SK-N-SH (cell line): Measurements from ENCODE around the gene MOCOS. TPM values are rescaled to one million over a fixed set of nuclear protein-coding genes. Genes with fewer than 3 reads are reported as not detected.

ENCODE experiments used
- CTCF ChIA-PET: fragments of 300-600, 350-600 bp; formaldehyde crosslinking; extraction: SDS; loops from one replicate; lab custom pipeline; 2021; lab: Yijun Ruan, JAX
- POLR2A ChIA-PET: fragments of 350-600 bp; sonication (Branson Sonifier 250); formaldehyde crosslinking; extraction: SDS; loops from one replicate; lab custom pipeline; 2020; ENCODE audit warnings: antibody characterized with exemption, inconsistent platforms; lab: Yijun Ruan, JAX
- DNase-seq: peaks from one replicate; pipeline ENCODE4 v3.0.0; 2012
- H2AFZ ChIP-seq: fragments of 200-600 bp; sonication (generic); 2 replicates; pipeline ENCODE4 v1.8.1; 2016; ENCODE audit warnings: antibody characterized with exemption, mild to moderate bottlenecking, low read depth
- H3F3A ChIP-seq: fragments of 200-600 bp; sonication (generic); replicated peaks from 2 replicates; pipeline ENCODE3; 2016; ENCODE audit warnings: antibody characterized with exemption, mild to moderate bottlenecking; ENCODE audit not compliant: insufficient read depth
- H3K27ac ChIP-seq, 2 experiments: fragments of 200-500 bp in 1 of 2; fragments of 200-600 bp in 1 of 2; sonication (Bioruptor generic) in 1 of 2; sonication (generic), shearing (Covaris generic) in 1 of 2; 2 replicates each; pipeline versions ENCODE4 v1.5.1 to v1.6.1; 2014 to 2016; ENCODE audit warnings: low read depth in 2 of 2, inconsistent platforms in 1 of 2, low read length in 1 of 2, mild to moderate bottlenecking in 1 of 2, mixed read lengths in 1 of 2
- H3K27me3 ChIP-seq: fragments of 200-600 bp; sonication (generic), shearing (Covaris generic); 2 replicates; pipeline ENCODE4 v1.6.1; 2016; ENCODE audit warnings: mixed run types; ENCODE audit not compliant: insufficient read depth
- H3K36me3 ChIP-seq, 2 experiments: fragments of 200-500 bp in 1 of 2; fragments of 200-600 bp in 1 of 2; sonication (Bioruptor generic) in 1 of 2; sonication (generic) in 1 of 2; replicated peaks in 1 of 2; 2 replicates each; pipeline versions ENCODE3 to v1.5.1; 2014 to 2016; ENCODE audit warnings: low read length in 1 of 2, mild to moderate bottlenecking in 1 of 2; ENCODE audit not compliant: insufficient read depth in 2 of 2, control insufficient read depth in 1 of 2
- H3K4me1 ChIP-seq, 2 experiments: fragments of 200-500 bp in 1 of 2; fragments of 200-600 bp in 1 of 2; sonication (Bioruptor generic) in 1 of 2; sonication (generic), shearing (Covaris generic) in 1 of 2; 2 replicates each; pipeline versions ENCODE4 v1.5.1 to v1.6.1; 2014 to 2016; ENCODE audit warnings: low read depth in 1 of 2, low read length in 1 of 2, mixed run types in 1 of 2; ENCODE audit not compliant: insufficient read depth in 2 of 2, control insufficient read depth in 1 of 2
- H3K4me2 ChIP-seq: fragments of 200-600 bp; sonication (generic), shearing (Covaris generic); 2 replicates; pipeline ENCODE4 v1.6.1; 2017; ENCODE audit warnings: mixed run types
- H3K4me3 ChIP-seq, 2 experiments: fragments of 200-500 bp in 1 of 2; fragments of 200-600 bp in 1 of 2; sonication (Bioruptor generic) in 1 of 2; sonication (generic), shearing (Covaris generic) in 1 of 2; 2 replicates each; pipeline versions ENCODE4 v1.5.1 to v1.8.1; 2014 to 2016; ENCODE audit warnings: low read depth in 2 of 2, inconsistent platforms in 1 of 2, low read length in 1 of 2, mild to moderate bottlenecking in 1 of 2, mixed read lengths in 1 of 2, moderate library complexity in 1 of 2
- H3K79me2 ChIP-seq: fragments of 200-600 bp; sonication (generic); 2 replicates; pipeline ENCODE4 v1.8.1; 2017; ENCODE audit warnings: mild to moderate bottlenecking; ENCODE audit not compliant: insufficient read depth
- H3K9ac ChIP-seq: fragments of 200-600 bp; sonication (generic); 2 replicates; pipeline ENCODE4 v1.6.1; 2017; ENCODE audit warnings: mixed run types
- H3K9me2 ChIP-seq: fragments of 200-600 bp; sonication (generic); 2 replicates; pipeline ENCODE4 v1.6.1; 2017; ENCODE audit warnings: mixed run types
- H3K9me3 ChIP-seq: fragments of 200-600 bp; sonication (generic); 2 replicates; pipeline ENCODE4 v1.6.1; 2017; ENCODE audit warnings: mixed run types, mild to moderate bottlenecking, moderate library complexity
- H4K20me1 ChIP-seq: fragments of 200-600 bp; sonication (generic); 2 replicates; pipeline ENCODE4 v1.6.1; 2017; ENCODE audit warnings: mild to moderate bottlenecking, mixed run types; ENCODE audit not compliant: insufficient read depth
- CHD2 ChIP-seq: fragments of 150-350 bp; IDR thresholded peaks from 2 replicates; pipeline ENCODE4 v1.6.1; 2018; ENCODE audit warnings: low read length; ENCODE audit not compliant: partially characterized antibody
- EP300 ChIP-seq, 2 experiments: IDR thresholded peaks; 2 replicates each; pipeline versions ENCODE4 v1.4.0 to v1.6.1; 2012; ENCODE audit warnings: borderline replicate concordance in 1 of 2, low read depth in 1 of 2, low read length in 1 of 2
- FOXJ3 ChIP-seq: sonication (generic); formaldehyde crosslinking; IDR thresholded peaks from 2 replicates; pipeline ENCODE4 v1.5.1; 2020; ENCODE audit warnings: mild to moderate bottlenecking, missing genetic modification reagents
- GABPA ChIP-seq: IDR thresholded peaks from 2 replicates; pipeline ENCODE4 v1.4.0; 2012; ENCODE audit warnings: low read depth, mild to moderate bottlenecking
- JUND ChIP-seq: IDR thresholded peaks from 2 replicates; pipeline ENCODE4 v1.4.0; 2012
- MEF2A ChIP-seq: IDR thresholded peaks from 2 replicates; pipeline ENCODE4 v1.4.0; 2012; ENCODE audit warnings: low read depth, borderline replicate concordance
- RAD21 ChIP-seq: IDR thresholded peaks from 2 replicates; pipeline ENCODE4 v1.6.1; 2012; ENCODE audit warnings: mild to moderate bottlenecking, low read length
- REST ChIP-seq: IDR thresholded peaks from 2 replicates; pipeline ENCODE4 v1.6.1; 2012; ENCODE audit warnings: mild to moderate bottlenecking, low read depth, low read length, moderate library complexity
- TCF12 ChIP-seq: IDR thresholded peaks from 2 replicates; pipeline ENCODE4 v1.4.0; 2012
- TEAD4 ChIP-seq: IDR thresholded peaks from 2 replicates; pipeline ENCODE4 v1.4.0; 2012; ENCODE audit warnings: mild to moderate bottlenecking, borderline replicate concordance; ENCODE audit not compliant: insufficient read depth
- WGBS: methylation state at CpG from one replicate; pipeline ENCODE4 v1.1.6; 2017; ENCODE audit warnings: low lambda C conversion rate; 5-methylcytosine and 5-hydroxymethylcytosine counted together
- polyA plus RNA-seq, 3 experiments: library from polyadenylated mRNA; depleted of rRNA; stranded (reverse); fragments of >200 nt; gene quantifications; 2 replicates each; pipeline ENCODE4 v1.2.3, GENCODE V29; 2012
- TF ChIP-seq, protein P1 (sequence below): fragments of 150-350 bp; IDR thresholded peaks from 2 replicates; pipeline ENCODE4 v1.6.1; 2017; ENCODE audit warnings: antibody characterized with exemption, low read length, low read depth, borderline replicate concordance

MOCOS gene
- polyA plus RNA-seq, 1 of the 3 experiments (the other 2 are of a cell fraction), result 1.2 TPM

DNA sequence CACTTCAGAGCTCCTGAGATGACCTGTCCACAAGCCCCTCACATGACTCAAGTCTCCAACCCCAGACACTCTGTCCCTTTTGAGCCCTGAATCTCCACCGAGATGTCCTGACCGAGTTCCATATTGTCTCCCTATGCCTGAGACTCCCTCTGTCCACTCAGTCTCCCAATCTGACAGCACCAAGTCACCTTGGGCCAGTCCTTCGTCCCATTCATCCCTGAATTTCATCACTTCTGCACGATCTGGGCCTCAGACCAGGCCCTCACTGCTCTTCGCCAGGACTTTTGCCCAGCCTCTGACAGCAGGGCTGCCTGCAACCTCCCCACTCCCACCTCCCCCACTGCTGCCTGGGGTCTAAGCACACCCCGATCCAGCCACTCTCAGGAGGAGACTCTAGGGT is 4.3 kb upstream of the MOCOS start:
- DNase-seq, result no peak
- no peaks in the 10 kb centered on the region for H3K79me2 ChIP-seq
- H3F3A ChIP-seq, result peaks cover 10% of the 10 kb centered on the region
- WGBS, result 88% methylated on average over 6 of the region's 6 CpGs
- TF ChIP-seq JUND, result no peak
- no peak for TF ChIP-seq TCF12
- TF ChIP-seq, protein P1, sequence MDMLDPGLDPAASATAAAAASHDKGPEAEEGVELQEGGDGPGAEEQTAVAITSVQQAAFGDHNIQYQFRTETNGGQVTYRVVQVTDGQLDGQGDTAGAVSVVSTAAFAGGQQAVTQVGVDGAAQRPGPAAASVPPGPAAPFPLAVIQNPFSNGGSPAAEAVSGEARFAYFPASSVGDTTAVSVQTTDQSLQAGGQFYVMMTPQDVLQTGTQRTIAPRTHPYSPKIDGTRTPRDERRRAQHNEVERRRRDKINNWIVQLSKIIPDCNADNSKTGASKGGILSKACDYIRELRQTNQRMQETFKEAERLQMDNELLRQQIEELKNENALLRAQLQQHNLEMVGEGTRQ, result no peak
- TF ChIP-seq CHD2, result no peak
- TF ChIP-seq EP300 (IDR thresholded peaks at IDR 0.05; ENCODE audit: borderline replicate concordance in 1 of 2, low read depth in 1 of 2, low read length in 1 of 2), result no peak
- no peak for TF ChIP-seq GABPA
- TF ChIP-seq REST, result no peak
- TF ChIP-seq FOXJ3, result no peak
- no peak for TF ChIP-seq TEAD4
- TF ChIP-seq RAD21, result no peak
- no peaks in the 10 kb centered on the region for H4K20me1 ChIP-seq
- ChIA-PET POLR2A (no interaction called here), CTCF (interaction anchor here (1.5 kb wide), 1 partner anchor 100 kb away, joined by 3 read pairs; no protein-coding TSS in a partner anchor)
- H3K9ac ChIP-seq, result no peak overlapping the region
- peaks cover 0 to 12% of the 10 kb centered on the region in 2 experiments; a peak in 1 of 4 replicates for H3K4me1 ChIP-seq
- no peak overlapping the region for H3K4me3 ChIP-seq
- H2AFZ ChIP-seq, result no peak overlapping the region
- no peak overlapping the region for H3K27ac ChIP-seq
- no peaks in the 10 kb centered on the region for H3K36me3 ChIP-seq
- H3K9me3 ChIP-seq, result no peaks in the 10 kb centered on the region
- no peaks in the 10 kb centered on the region for H3K9me2 ChIP-seq
- H3K4me2 ChIP-seq, result no peak overlapping the region
- no peaks in the 10 kb centered on the region for H3K27me3 ChIP-seq

GRCh38 chr18:36183987-36184386 is 3.3 kb upstream of the MOCOS start:
- no peak for DNase-seq
- H3K27ac ChIP-seq, result no peak overlapping the region
- H3K36me3 ChIP-seq, result no peaks in the 10 kb centered on the region
- H4K20me1 ChIP-seq, result no peaks in the 10 kb centered on the region
- peaks cover 0 to 12% of the 10 kb centered on the region in 2 experiments; a peak in 1 of 4 replicates for H3K4me1 ChIP-seq
- no peak overlapping the region for H3K9ac ChIP-seq
- no peaks in the 10 kb centered on the region for H3K9me2 ChIP-seq
- H3K27me3 ChIP-seq, result no peaks in the 10 kb centered on the region
- ChIA-PET CTCF (interaction anchor here (1.5 kb wide), 1 partner anchor 99 kb away, joined by 3 read pairs; no protein-coding TSS in a partner anchor), POLR2A (no interaction called here)
- H2AFZ ChIP-seq, result no peak overlapping the region
- TF ChIP-seq MEF2A, result no peak
- H3K4me2 ChIP-seq, result no peak overlapping the region
- peaks cover 10% of the 10 kb centered on the region for H3F3A ChIP-seq
- no peak overlapping the region for H3K4me3 ChIP-seq
- no peaks in the 10 kb centered on the region for H3K79me2 ChIP-seq
- WGBS, result 88% methylated on average over 2 of the region's 2 CpGs
- H3K9me3 ChIP-seq, result no peaks in the 10 kb centered on the region
